ENCODE results near the gene NHLRC4. TPM values are rescaled to one million over a fixed set of nuclear protein-coding genes. Genes with fewer than 3 reads are reported as not detected.

NHLRC4 gene
- total and polyA plus RNA-seq, 9 of the 15 experiments (the other 6 are each of a cell fraction or from before 2014, with no cell fraction given): 0.24 to 3.7 (median 1.3) TPM; not detected in 2

GRCh38 chr16:528111-529011 is 38.4 kb upstream of the NHLRC4 start (continued):
- TF ChIP-seq UBTF (IDR thresholded peaks at IDR 0.05; ENCODE audit: borderline replicate concordance in 1 of 2, low read depth in 2 of 2, low read length in 2 of 2): 0 out of 4 replicates have a peak, but pooled peaks of 1 of the 2 experiments have one; percentile 25
- peak; percentile 7; the same call in 1 of the 2 replicates for TF ChIP-seq ZNF175 (CRISPR knock-in tag; IDR thresholded peaks at IDR 0.05; ENCODE audit: low read depth)
- TF ChIP-seq SP2 (IDR thresholded peaks at IDR 0.05; ENCODE audit: extremely low read depth, low read depth, low read length, poor library complexity, severe bottlenecking): no peak
- 0 out of 2 replicates have a peak, but pooled peaks have one; percentile 44 for TF ChIP-seq ZNF766 (CRISPR knock-in tag; conservative IDR thresholded peaks at IDR 0.05)
- TF ChIP-seq NR2C1 (IDR thresholded peaks at IDR 0.05): no peak
- no peak for TF ChIP-seq NR2C1 (tag; IDR thresholded peaks at IDR 0.05)
- TF ChIP-seq PYGO2 (tag; IDR thresholded peaks at IDR 0.05): no peak
- no peak for TF ChIP-seq TAL1 (IDR thresholded peaks at IDR 0.05)
- TF ChIP-seq SIN3A (IDR thresholded peaks at IDR 0.05; ENCODE audit: borderline replicate concordance in 2 of 2, control insufficient read depth in 1 of 2, low read depth in 2 of 2, low read length in 2 of 2): peak; percentile 33 to 53; a peak in 1 of 4 replicates
- no peak for TF ChIP-seq EP300 (IDR thresholded peaks at IDR 0.05; ENCODE audit: low read length)
- peak; percentile 13; the same call in 1 of the 2 replicates for TF ChIP-seq RB1 (IDR thresholded peaks at IDR 0.05; ENCODE audit: low read depth)
- no peak for TF ChIP-seq C11orf30 (IDR thresholded peaks at IDR 0.05; ENCODE audit: low read depth)
- no peak for TF ChIP-seq RBM39 (optimal IDR thresholded peaks at IDR 0.05; ENCODE audit: low read depth, low read length)
- no peak for TF ChIP-seq ZNF280A (IDR thresholded peaks at IDR 0.05; ENCODE audit: low read depth, partially characterized antibody)
- peak; percentile 65 for TF ChIP-seq SMARCE1 (IDR thresholded peaks at IDR 0.05)
- peak; percentile 79 for TF ChIP-seq BHLHE40 (IDR thresholded peaks at IDR 0.05; ENCODE audit: low read length)
- TF ChIP-seq ZNF785 (CRISPR knock-in tag; IDR thresholded peaks at IDR 0.05): no peak
- TF ChIP-seq CGGBP1 (CRISPR knock-in tag; IDR thresholded peaks at IDR 0.05): no peak
- TF ChIP-seq ZNF354B (CRISPR knock-in tag; IDR thresholded peaks at IDR 0.05): no peak
- TF ChIP-seq IRF1 (CRISPR knock-in tag; IDR thresholded peaks at IDR 0.05; ENCODE audit: borderline replicate concordance): peak; percentile 35; the same call in 1 of the 2 replicates
- TF ChIP-seq PURB (CRISPR knock-in tag; IDR thresholded peaks at IDR 0.05; ENCODE audit: low read depth): no peak
